SH-SY5Y (cell line): ENCODE data around the gene COLEC11.

ENCODE experiments used
- GATA2 ChIP-seq: IDR thresholded peaks from 2 replicates; pipeline ENCODE4 v1.6.1; 2011; ENCODE audit warnings: mild to moderate bottlenecking, low read depth, low read length
- GATA3 ChIP-seq: IDR thresholded peaks from 2 replicates; pipeline ENCODE4 v1.6.1; 2011; ENCODE audit warnings: low read depth, mild to moderate bottlenecking, low read length, moderate library complexity

DNA sequence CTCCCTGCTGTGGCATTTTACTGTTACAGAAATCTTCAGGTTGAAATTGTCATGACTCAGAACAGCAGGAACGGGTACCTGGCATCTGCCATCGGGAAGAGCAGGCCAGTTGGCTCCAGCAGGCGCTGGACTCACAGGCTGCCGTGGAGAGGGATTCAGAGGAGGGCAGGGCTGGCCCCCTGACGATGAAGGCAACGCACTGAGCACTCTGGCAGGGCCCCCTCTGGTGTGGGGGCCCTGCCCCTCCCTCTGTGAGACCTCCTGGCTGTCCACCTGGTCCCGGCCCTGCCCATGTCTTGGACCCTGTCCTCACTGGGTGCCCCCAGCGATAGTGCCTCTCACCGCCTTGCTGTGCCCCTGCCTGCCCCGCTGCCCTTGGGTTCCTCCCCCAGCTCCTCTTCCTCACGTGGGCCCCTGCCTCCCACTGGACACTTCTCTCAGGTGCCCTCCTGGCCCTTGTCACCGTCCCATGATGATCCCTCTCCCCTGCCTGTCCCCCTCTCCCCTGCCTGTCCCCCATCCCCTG is 39.7 kb downstream of the COLEC11 start:
- TF ChIP-seq GATA2 (no peak), GATA3 (no peak)
